WTC11 (cell line): ENCODE results near the gene FBXO30. TPM values are rescaled to one million over a fixed set of nuclear protein-coding genes. Genes with fewer than 3 reads are reported as not detected.

Source experiments
- ATAC-seq: fragments of 200-7000 bp; cut with Tn5 transposase; 2 replicates; pipeline ENCODE4 v1.10.0; 2021; ENCODE audit warnings: mild to moderate bottlenecking, moderate library complexity
- CTCF ChIA-PET: fragments of 300-600 bp; sonication (Branson Sonifier 250); formaldehyde crosslinking; loops from one replicate; lab custom pipeline; 2021; ENCODE audit warnings: antibody characterized with exemption; lab: Charles Lee
- POLR2A ChIA-PET: fragments of 350-600 bp; sonication (Branson Sonifier 250); formaldehyde crosslinking; loops from one replicate; lab custom pipeline; 2021; ENCODE audit warnings: antibody characterized with exemption; lab: Charles Lee
- DNase-seq: peaks from one replicate; pipeline ENCODE4 v3.0.0; 2021; ENCODE audit warnings: low spot score
- H3K27ac Mint-ChIP-seq: 2 replicates; pipeline ENCODE4 v1.8.0; 2021; ENCODE audit warnings: mixed read lengths
- H3K27me3 Mint-ChIP-seq: 2 replicates; pipeline ENCODE4 v1.8.0; 2021; ENCODE audit warnings: low read depth, mild to moderate bottlenecking, moderate library complexity, mixed read lengths
- H3K36me3 Mint-ChIP-seq: 2 replicates; pipeline ENCODE4 v1.8.0; 2021; ENCODE audit warnings: mixed read lengths
- H3K4me1 Mint-ChIP-seq: 2 replicates; pipeline ENCODE4 v1.8.0; 2022; ENCODE audit warnings: mixed read lengths
- H3K4me3 Mint-ChIP-seq: 2 replicates; pipeline ENCODE4 v1.8.0; 2021; ENCODE audit warnings: mild to moderate bottlenecking, moderate library complexity, mixed read lengths
- H3K9me3 Mint-ChIP-seq: 2 replicates; pipeline ENCODE4 v1.8.0; 2021; ENCODE audit warnings: mixed read lengths
- ELF4 ChIP-seq: sonication (generic); formaldehyde crosslinking; IDR thresholded peaks from 2 replicates; pipeline ENCODE4 v1.8.1; 2022; ENCODE audit warnings: low read depth, mild to moderate bottlenecking, moderate library complexity, missing genetic modification reagents
- FOXK1 ChIP-seq: sonication (generic); formaldehyde crosslinking; IDR thresholded peaks from 2 replicates; pipeline ENCODE4 v1.8.0; 2022; ENCODE audit warnings: mild to moderate bottlenecking, moderate library complexity, missing genetic modification reagents
- FOXP1 ChIP-seq: sonication (generic); formaldehyde crosslinking; IDR thresholded peaks from 2 replicates; pipeline ENCODE4 v1.8.0; 2022; ENCODE audit warnings: missing genetic modification reagents, mild to moderate bottlenecking, moderate library complexity, borderline replicate concordance
- OVOL2 ChIP-seq: fragments of 250-450 bp; sonication (Bioruptor Pico); IDR thresholded peaks from 2 replicates; pipeline ENCODE4 v1.9.0; 2021; ENCODE audit warnings: mild to moderate bottlenecking, borderline replicate concordance
- PRDM15 ChIP-seq: sonication (generic); formaldehyde crosslinking; IDR thresholded peaks from 2 replicates; pipeline ENCODE4 v1.8.0; 2022; ENCODE audit warnings: missing genetic modification reagents
- RORB ChIP-seq: fragments of 250-450 bp; sonication (Bioruptor Pico); IDR thresholded peaks from 2 replicates; pipeline ENCODE4 v1.9.0; 2021; ENCODE audit warnings: mild to moderate bottlenecking
- SMAD3 ChIP-seq: sonication (generic); formaldehyde crosslinking; IDR thresholded peaks from 2 replicates; pipeline ENCODE4 v1.8.0; 2022; ENCODE audit warnings: missing genetic modification reagents, mild to moderate bottlenecking, borderline replicate concordance
- SOX15 ChIP-seq: fragments of 250-450 bp; sonication (Bioruptor Pico); IDR thresholded peaks from 2 replicates; pipeline ENCODE4 v1.9.0; 2021; ENCODE audit warnings: mild to moderate bottlenecking
- TEAD1 ChIP-seq: sonication (generic); formaldehyde crosslinking; IDR thresholded peaks from 2 replicates; pipeline ENCODE4 v1.8.0; 2022; ENCODE audit warnings: mild to moderate bottlenecking, missing genetic modification reagents
- TEAD4 ChIP-seq: sonication (generic); formaldehyde crosslinking; IDR thresholded peaks from 2 replicates; pipeline ENCODE4 v1.8.0; 2022; ENCODE audit warnings: mild to moderate bottlenecking, missing genetic modification reagents
- ZMAT4 ChIP-seq: fragments of 250-450 bp; sonication (Bioruptor Pico); IDR thresholded peaks from 2 replicates; pipeline ENCODE4 v1.9.0; 2021; ENCODE audit warnings: mild to moderate bottlenecking
- total RNA-seq: library from RNA; stranded (reverse); gene quantifications from 3 replicates; pipeline ENCODE4 v1.2.3, GENCODE V29; 2021

FBXO30 gene
- total RNA-seq, 1 experiment from 2014 or later = 11.8 TPM

DNA sequence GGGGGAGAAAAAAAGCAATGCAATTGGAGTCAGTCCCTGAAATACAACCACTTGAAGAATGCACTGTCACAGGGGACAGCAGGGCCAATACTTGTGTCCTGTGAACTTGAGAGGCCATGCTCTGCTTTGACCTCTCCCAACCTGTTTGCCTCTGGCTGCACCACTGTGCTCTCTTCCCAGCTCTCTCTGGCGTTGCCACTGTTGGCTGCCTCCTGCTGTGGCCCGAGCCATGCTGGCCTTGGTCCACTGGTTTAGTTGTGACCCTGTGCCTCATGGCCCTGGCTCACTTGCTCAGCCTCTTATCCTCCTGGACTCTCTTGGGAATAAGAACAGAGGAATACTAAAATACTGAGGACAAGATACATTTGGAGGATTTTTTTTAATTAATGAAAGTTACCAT lies 14.5 kb upstream of the FBXO30 start (continued):
- TF ChIP-seq PRDM15 = no peak
- no peak for TF ChIP-seq FOXK1 (CRISPR knock-in tag)

DNA sequence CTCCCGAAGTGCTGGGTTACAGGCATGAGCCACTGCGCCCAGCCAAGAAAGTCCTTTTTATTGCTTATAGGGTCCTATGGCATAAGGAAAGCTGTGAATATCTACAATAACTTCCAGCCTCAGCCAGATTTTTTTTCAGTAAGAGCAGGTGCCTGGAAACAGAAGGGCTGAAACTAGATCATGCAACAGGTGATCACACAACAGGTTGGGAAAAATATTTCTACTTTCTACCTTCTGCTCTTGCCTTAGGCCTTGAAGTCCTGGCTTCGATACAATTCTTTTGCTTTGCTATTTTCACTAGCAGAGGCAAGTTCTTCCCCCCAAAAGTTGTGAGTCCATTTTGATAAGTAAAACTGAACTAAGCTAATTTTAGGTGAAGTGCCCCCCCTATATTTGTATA lies 9.7 kb upstream of the FBXO30 start:
- no peak overlapping the region for H3K4me3 Mint-ChIP-seq
- POLR2A ChIA-PET = interaction anchor here (1.7 kb wide), 1 partner anchor 9 kb away, joined by 6 read pairs; the partner anchor contains the start of gene FBXO30
- no peak for DNase-seq
- no peak for ATAC-seq
- H3K36me3 Mint-ChIP-seq = no peaks in the 10 kb centered on the region
- no peak overlapping the region for H3K27ac Mint-ChIP-seq
- H3K27me3 Mint-ChIP-seq = no peaks in the 10 kb centered on the region
- TF ChIP-seq TEAD4 = no peak
- TF ChIP-seq ZMAT4 (CRISPR knock-in tag) = no peak
- CTCF ChIA-PET = no interaction called here
- H3K4me1 Mint-ChIP-seq = 0 out of 2 replicates have a peak, but pooled peaks cover 2% of the 10 kb centered on the region
- no peaks in the 10 kb centered on the region for H3K9me3 Mint-ChIP-seq

DNA sequence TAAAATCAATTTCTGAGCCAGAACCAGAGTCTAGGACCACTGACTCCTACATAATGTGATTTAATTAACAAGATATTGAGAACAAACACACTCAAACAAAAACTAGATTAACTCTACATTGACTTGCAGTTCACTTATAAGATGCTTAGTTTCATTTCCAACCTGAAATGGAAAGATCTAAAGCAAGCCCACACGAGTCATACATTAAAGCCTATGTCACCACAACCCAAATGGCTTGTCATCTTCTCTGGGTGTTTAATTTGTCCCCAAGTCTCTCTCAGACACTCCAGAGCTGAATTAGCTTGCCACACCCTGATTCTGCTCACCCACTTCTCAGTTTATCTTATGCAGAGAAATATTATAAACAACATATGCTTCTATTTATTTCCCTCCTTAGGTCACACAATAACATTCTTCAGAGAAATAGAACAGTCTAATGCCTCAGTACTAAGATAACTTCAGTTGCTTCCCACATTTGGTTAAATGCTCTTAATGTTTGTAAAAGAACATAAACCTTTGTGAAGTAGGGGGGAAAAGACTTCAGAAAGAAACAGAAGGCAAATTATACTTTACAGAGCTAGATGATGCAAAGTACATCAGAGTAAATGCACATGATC lies 8.8 kb upstream of the FBXO30 start:
- H3K4me1 Mint-ChIP-seq = no peaks in the 10 kb centered on the region
- no peaks in the 10 kb centered on the region for H3K9me3 Mint-ChIP-seq
- H3K27me3 Mint-ChIP-seq = no peaks in the 10 kb centered on the region
- no peaks in the 10 kb centered on the region for H3K36me3 Mint-ChIP-seq
- no peak overlapping the region for H3K4me3 Mint-ChIP-seq
- ChIA-PET POLR2A (interaction anchor here (1.7 kb wide), 1 partner anchor 8 kb away, joined by 6 read pairs; the partner anchor contains the start of gene FBXO30), CTCF (no interaction called here)
- no peak for TF ChIP-seq RORB (CRISPR knock-in tag)
- TF ChIP-seq FOXP1 (CRISPR knock-in tag) = no peak
- TF ChIP-seq SOX15 (CRISPR knock-in tag) = no peak
- ATAC-seq (no peak), DNase-seq (no peak)
- H3K27ac Mint-ChIP-seq = no peak overlapping the region

- Mint-ChIP-seq H3K36me3 (no peaks in the 10 kb centered on the region), H3K4me1 (no peaks in the 10 kb centered on the region), H3K27me3 (no peaks in the 10 kb centered on the region), H3K9me3 (no peaks in the 10 kb centered on the region), H3K4me3 (no peak overlapping the region), H3K27ac (no peak overlapping the region)
- DNase-seq = no peak
- POLR2A ChIA-PET = no interaction called here
- CTCF ChIA-PET = no interaction called here
- no peak for ATAC-seq
- no peak for TF ChIP-seq OVOL2 (CRISPR knock-in tag)
- TF ChIP-seq ELF4 = no peak
- no peak for TF ChIP-seq SMAD3 (CRISPR knock-in tag)
- no peak for TF ChIP-seq TEAD1 (CRISPR knock-in tag)
- no peak for TF ChIP-seq PRDM15
Measured at GRCh38 chr6:145822456-145822855, 7.9 kb upstream of the FBXO30 start.
